ENCODE data around the gene RHAG. TPM values are rescaled to one million over a fixed set of nuclear protein-coding genes. Genes with fewer than 3 reads are reported as not detected.

The RHAG gene
- total and polyA plus RNA-seq, 10 donors, result 0.35 to 14.7 (median 2.6) TPM; not detected in 3

DNA sequence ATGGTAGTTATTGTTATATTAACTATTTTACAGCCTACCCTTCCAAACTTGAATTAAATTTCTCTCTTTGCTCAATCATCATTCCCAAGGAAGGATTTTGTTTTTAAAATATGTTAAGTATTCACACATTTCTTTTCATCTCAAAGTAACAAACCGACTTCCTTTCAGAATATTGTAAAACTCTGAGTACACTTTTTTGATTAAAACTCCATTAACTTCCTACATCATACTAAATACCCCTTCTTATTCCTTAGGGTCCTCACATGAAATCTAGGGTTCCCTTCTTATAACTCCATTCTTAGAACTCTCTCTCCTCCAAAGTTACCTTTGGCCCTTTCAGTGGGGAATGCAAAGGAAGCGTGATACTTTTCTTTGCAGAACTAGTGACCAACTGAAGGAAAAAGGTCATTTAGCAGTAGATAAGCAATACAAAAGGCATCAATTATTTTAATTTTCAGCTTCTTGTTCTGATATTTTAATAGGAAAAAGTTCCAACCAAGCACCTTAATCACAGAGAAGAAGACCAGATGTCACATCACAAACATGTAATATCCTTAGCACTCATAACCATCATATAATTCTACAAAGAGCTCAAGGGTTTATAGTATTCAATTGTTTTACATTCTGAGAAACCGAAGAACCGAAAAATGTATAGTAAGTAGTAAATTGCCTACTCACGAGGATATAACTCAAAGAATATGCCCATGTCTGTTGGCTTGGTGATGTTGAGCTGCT, 494 bp downstream of the RHAG start:
- Histone ChIP-seq H3K27ac (no peak overlapping the region), H3K4me3 (no peak overlapping the region), H3K27me3 (replicated peaks in 1 of 7) (no peaks in the 10 kb centered on the region), H3K4me1 (no peaks in the 10 kb centered on the region), H3K36me3 (no peaks in the 10 kb centered on the region), H3K9me3 (no peaks in the 10 kb centered on the region)
- intact Hi-C loops (cut with DNase I; ENCODE audit: low total_unique reads), result no loop called here
- WGBS, 5 donors, result 80 to 94% (median 88%) methylated on average over 5 of the region's 5 CpGs
- no peak for DNase-seq
- TF ChIP-seq CTCF (IDR thresholded peaks at IDR 0.05 in 8 of 11, conservative IDR thresholded peaks at IDR 0.05 in 3 of 11) (no peak), POLR2AphosphoS5 (IDR thresholded peaks at IDR 0.05) (no peak), POLR2A (IDR thresholded peaks at IDR 0.05) (no peak)

GRCh38 chr6:49635480-49635879, 1.2 kb downstream of the RHAG start:
- H3K36me3 ChIP-seq, result no peaks in the 10 kb centered on the region
- H3K4me3 ChIP-seq, result no peak overlapping the region
- no peaks in the 10 kb centered on the region for H3K27me3 ChIP-seq (replicated peaks in 1 of 7)
- intact Hi-C loops (cut with DNase I; ENCODE audit: low total_unique reads), result no loop called here
- no peak for DNase-seq
- no peak overlapping the region for H3K27ac ChIP-seq
- no peaks in the 10 kb centered on the region for H3K4me1 ChIP-seq
- no peak for TF ChIP-seq POLR2AphosphoS5 (IDR thresholded peaks at IDR 0.05)
- no peak for TF ChIP-seq CTCF (IDR thresholded peaks at IDR 0.05 in 8 of 11, conservative IDR thresholded peaks at IDR 0.05 in 3 of 11)
- no peak for TF ChIP-seq POLR2A (IDR thresholded peaks at IDR 0.05)
- no peaks in the 10 kb centered on the region for H3K9me3 ChIP-seq

- Histone ChIP-seq H3K27me3 (replicated peaks in 1 of 7) (no peaks in the 10 kb centered on the region), H3K4me1 (no peaks in the 10 kb centered on the region), H3K9me3 (no peaks in the 10 kb centered on the region), H3K27ac (no peak overlapping the region), H3K4me3 (no peak overlapping the region), H3K36me3 (no peaks in the 10 kb centered on the region)
- intact Hi-C loops (cut with DNase I; ENCODE audit: low total_unique reads), result no loop called here
- 67 to 95% (median 80%) methylated on average over 3 of the region's 3 CpGs for WGBS, 5 donors
- DNase-seq, result no peak
- TF ChIP-seq CTCF (IDR thresholded peaks at IDR 0.05 in 8 of 11, conservative IDR thresholded peaks at IDR 0.05 in 3 of 11) (no peak), POLR2AphosphoS5 (IDR thresholded peaks at IDR 0.05) (no peak), POLR2A (IDR thresholded peaks at IDR 0.05) (no peak)
These were observed 1.8 kb downstream of the RHAG start for GRCh38 chr6:49634836-49635218.

GRCh38 chr6:49634092-49634835, 2.4 kb downstream of the RHAG start:
- no peak for TF ChIP-seq POLR2A (IDR thresholded peaks at IDR 0.05)
- no peak for TF ChIP-seq CTCF (IDR thresholded peaks at IDR 0.05 in 8 of 11, conservative IDR thresholded peaks at IDR 0.05 in 3 of 11)
- TF ChIP-seq POLR2AphosphoS5 (IDR thresholded peaks at IDR 0.05), result no peak

More at GRCh38 chr6:49634092-49634835, 2.4 kb downstream of the RHAG start:
- Histone ChIP-seq H3K27ac (no peak overlapping the region), H3K4me1 (no peaks in the 10 kb centered on the region), H3K4me3 (no peak overlapping the region), H3K9me3 (no peaks in the 10 kb centered on the region), H3K36me3 (no peaks in the 10 kb centered on the region), H3K27me3 (replicated peaks in 1 of 7) (no peaks in the 10 kb centered on the region)
- DNase-seq, result no peak
- 86 to 94% (median 89%) methylated on average over 6 of the region's 6 CpGs for WGBS, 5 donors
- intact Hi-C loops (cut with DNase I; ENCODE audit: low total_unique reads), result no loop called here

All from spleen (tissue), 11 donors.